NCI-H2081 (cell line): Measurements from ENCODE around the gene PXDC1.
"Not testable (repeated sequence)": the region's sequence is repeated elsewhere in the genome, so short reads cannot be mapped to it uniquely, and the experiment has no call there.

Source experiments
- DNase-seq, 2 experiments: peaks; one replicate each; lab custom pipeline; 2025; lab: John Stamatoyannopoulos, UW

Gene PXDC1

GRCh38 chr6:3731700-3732099 lies 19.8 kb downstream of the PXDC1 start:
- DNase-seq, result no peak

GRCh38 chr6:3729603-3730344 lies 21.7 kb downstream of the PXDC1 start:
- no peak for DNase-seq

- no peak for DNase-seq
Observed at GRCh38 chr6:3727593-3728108, 23.9 kb downstream of the PXDC1 start.

DNA sequence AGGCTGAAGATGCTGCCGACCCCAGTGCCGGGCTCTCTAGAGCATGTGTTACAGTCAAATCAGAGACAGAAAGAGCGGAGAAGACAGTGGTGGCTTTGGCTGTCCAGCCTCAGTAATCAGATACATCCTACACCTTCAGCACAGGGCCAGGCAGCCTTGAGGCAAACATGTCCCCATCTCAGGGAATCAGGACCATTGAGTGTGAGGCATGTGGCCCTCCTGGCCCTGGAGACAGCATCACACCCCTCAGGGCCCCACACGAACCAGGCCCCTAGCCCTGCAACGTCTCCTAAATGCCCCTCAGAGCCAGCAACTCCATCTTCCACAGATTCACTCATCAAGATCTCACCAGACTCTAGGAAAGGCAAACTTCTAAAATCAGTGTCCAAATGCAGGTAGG lies 24.5 kb downstream of the PXDC1 start:
- no peak for DNase-seq

GRCh38 chr6:3726421-3726820 lies 25.1 kb downstream of the PXDC1 start:
- no peak for DNase-seq

- no peak for DNase-seq
Observed at GRCh38 chr6:3725145-3726047, 26.1 kb downstream of the PXDC1 start.

DNA sequence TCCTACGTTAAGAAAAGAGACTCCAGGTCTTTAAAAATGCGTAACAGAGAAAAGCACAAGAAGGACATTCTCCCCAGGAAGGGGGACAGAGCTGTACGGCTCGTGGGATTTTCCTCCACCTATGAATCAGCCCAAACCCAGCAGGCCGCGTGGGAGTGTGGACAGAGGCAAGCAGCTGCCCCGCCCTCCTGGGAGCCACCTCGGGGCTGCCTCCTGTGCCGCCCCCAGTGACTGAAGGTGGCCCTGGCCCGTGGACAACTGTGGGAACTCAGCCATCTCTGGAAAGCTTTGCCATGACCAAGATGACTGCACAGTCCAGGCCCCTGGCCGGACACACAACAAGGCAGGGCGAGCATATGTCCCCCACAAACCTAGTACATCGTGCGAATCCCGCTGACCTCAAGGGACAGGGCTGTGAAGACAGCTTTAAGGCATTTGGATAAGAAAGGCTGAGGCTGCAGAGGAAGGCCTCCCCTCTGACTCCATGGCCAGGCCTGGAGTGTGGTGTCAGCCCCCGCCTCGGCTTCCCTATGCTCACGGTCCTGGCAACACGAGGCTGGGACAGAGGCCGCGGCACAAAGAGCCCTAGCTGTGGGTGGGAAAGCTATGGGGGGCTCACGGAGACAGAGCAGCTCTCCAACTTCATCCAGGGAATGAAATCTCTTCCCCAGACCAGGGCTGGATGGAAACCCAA lies 26.9 kb downstream of the PXDC1 start:
- DNase-seq, result no peak

- DNase-seq, result no peak
Observed at GRCh38 chr6:3723966-3724365, 27.5 kb downstream of the PXDC1 start.

DNA sequence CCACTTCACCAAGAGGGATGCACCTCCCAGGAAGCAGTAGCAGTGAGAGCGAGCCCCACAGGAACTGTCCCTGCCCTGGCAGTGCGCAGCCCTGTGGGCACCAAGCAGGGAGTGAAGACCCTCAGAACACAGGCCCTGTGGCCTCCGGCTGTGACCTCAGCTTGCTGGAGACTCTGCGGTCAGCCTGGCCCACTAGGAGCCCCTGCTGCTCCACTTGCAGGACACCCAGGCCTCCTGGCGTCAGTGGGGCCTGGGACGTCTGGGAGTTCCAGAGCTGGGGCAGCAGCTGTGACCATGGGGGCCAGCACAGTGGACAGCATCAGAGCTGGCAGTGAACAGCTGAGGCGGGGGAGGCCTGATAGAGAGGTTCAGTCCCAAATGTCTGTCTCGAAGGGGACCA lies 28.3 kb downstream of the PXDC1 start:
- DNase-seq, result no peak

DNA sequence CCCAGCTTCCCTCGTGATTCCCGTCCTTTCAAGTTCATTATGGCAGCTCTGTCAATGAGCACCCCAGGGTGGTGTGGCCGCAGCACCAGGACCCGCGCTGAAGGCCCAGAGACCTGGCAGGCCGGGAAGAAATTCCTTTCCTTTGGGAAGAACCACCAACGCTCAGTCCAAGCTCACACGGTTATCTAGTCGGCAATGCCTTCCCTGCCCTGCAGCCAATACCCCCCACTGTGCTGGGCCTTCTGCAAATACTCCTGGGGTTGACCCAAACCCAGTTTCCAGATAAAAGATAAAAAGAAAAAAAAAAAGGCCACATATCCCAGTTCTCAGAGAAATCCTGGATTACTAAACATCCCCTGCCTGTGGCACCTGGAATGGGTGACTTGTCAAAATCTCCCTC lies 28.7 kb downstream of the PXDC1 start:
- no peak for DNase-seq

DNA sequence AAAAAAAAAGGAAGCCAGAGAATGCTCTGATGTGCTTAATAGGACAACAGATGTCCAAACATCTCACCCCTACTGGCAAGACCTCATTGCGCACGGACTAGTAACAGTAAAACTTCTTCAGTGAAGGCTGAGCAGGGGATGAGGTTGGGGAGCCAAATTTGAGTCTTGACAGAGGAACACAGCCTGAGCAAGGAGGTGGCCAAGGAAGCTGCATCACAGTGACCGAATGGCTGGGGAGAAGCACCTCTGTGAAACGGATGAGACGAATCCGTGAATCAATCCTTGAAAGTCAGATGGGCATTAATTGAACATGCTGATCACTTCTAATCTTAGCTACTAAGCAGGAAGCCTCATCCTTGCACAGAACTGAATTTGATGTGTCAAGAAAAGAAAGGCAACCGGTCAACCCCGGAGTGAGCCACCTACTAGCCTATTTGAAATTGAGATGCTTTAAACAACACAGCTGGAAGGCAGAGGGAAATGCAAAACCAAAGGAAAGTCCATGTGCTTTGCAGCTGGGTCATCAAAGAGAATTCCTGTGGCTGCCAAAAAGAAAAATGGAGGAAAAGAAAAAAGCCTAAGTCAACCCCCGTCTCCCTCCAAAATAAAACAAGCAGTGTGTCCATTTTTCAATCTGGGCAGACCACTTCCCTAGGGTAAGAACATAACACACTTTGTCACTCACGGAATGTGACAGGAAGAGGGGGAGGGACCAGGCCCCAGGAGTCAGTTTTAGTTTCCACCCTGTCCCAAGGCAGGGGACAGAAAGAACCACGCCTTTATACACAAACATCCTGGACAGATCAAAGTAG lies 29.5 kb downstream of the PXDC1 start:
- DNase-seq, result no peak

DNA sequence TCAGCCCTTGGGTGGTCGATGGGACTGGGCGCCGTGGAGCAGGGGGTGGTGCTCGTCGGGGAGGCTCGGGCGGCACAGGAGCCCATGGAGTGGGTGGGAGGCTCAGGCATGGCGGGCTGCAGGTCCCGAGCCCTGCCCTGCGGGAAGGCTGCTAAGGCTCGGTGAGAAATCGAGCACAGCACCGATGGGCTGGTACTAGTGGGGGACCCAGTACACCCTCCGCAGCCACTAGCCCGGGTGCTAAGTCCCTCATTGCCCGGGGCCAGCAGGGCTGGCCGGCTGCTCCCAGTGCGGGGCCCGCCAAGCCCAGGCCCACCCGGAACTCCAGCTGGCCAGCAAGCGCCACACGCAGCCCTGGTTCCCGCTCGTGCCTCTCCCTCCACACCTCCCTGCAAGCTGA lies 30.7 kb downstream of the PXDC1 start:
- not testable (repeated sequence) for DNase-seq

GRCh38 chr6:3719462-3720308 lies 31.8 kb downstream of the PXDC1 start:
- DNase-seq, result no peak

DNA sequence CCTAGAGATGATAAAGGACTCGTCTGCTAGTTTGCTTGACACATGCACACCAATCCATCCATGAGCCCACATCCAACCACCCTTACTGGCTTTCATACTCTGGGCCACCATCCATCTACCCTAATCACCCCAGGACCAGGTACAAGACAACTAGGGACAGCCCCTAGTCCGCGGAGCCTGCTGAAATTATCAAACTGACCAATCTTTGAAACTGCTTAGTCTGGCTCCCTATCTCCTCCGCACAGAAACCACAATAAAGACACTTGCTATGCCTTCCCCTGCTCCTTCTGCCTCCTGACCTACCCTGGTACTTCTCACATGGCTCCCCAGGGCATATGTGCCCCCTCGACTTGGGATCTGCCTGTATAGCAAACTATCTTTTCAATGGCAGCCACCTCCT lies 33.1 kb downstream of the PXDC1 start:
- DNase-seq, result no peak

DNA sequence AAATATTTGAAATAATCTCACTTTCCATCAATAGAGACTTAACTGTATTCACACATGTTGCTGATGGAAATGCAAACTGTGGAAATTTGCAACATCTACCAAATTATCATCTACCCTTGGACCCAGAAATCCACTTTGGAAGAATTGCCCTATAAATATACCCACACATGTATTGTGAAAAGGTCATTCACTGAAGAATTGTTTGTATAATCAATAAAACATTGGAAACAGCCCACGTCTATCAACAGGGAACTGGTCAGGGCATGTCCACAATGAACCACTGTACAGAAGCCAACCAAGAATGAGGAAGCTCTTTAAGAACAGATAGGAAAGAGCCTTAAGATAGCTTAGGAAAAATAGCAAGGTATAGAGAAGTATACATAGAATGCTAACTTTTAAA lies 36.2 kb downstream of the PXDC1 start:
- no peak for DNase-seq

DNA sequence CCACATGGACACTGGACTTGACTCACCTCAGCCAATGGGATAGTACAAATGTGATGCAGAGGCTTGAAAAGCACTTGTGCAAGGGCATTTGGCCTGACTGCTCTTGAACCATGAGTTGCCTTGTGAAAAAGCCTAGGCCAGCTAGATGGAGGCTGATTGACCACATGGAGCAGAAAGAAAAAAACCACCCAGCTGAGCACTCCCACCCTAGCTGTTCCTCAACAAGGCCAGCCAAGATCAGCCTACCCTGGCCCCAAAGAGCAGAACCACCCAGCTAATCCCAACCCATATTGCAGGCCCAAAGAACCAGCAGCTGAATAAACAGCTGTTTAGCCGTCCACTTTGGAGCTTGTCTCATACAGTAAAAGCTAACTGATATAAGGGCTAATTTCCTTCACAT lies 36.7 kb downstream of the PXDC1 start:
- DNase-seq, result no peak

DNA sequence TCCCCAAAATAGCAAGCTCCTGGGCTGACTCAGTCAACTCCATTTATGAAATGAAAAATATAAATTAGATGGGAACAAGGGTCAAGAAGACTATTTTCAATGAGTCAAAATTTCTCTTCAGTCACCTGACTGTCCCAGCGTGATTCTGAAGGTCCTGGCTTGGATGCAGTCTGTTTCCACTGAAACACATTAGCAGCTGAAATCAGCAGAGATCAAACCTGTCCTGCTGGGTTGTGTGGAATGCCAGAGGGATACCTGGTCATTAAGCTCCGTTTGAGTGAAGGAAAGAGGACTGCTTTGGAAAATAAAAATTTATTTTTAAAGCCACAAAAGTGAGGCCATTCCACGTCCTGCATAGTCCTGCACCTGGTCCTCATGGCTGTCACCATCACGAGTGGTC lies 37.4 kb downstream of the PXDC1 start:
- DNase-seq, result no peak

DNA sequence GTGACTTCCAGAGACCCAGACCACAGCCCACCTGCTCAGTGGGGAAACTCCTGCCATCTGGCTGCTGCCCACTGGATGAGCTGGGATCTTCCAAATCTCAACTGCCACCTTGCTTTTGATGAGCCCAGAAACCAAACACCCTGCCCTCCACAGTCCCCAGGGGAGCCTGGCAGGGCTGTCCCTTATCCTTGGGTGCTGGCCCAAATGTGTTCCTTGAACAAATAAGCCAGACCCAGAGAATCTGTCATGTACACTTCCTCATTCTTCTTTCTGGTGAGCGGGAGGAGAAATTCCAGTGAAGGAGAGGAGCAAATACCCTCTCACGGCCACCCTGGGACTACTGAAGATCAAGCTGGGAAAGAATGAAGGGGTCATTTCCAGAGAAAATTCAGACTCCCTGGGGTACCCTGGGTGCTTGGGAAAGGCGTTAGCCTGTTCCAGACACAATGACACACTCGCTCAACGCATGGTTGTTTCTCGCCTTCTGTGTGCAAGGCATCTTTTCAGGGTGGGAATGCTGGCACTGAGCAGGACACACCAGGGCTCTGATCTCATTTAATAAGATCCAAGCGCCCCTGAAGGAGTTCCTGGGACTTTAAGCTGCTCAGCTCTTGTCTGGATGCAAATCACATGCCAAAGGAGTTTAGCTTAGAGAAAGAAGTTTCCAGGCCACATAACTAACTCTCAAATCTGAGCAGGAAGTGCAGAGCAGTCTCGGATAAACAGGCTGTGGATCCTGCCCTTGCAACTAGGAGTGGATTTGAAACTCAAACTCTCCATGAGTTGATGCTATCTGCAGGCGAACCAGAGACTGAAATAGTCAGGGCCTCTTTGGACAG lies 38.5 kb downstream of the PXDC1 start:
- DNase-seq, result no peak

DNA sequence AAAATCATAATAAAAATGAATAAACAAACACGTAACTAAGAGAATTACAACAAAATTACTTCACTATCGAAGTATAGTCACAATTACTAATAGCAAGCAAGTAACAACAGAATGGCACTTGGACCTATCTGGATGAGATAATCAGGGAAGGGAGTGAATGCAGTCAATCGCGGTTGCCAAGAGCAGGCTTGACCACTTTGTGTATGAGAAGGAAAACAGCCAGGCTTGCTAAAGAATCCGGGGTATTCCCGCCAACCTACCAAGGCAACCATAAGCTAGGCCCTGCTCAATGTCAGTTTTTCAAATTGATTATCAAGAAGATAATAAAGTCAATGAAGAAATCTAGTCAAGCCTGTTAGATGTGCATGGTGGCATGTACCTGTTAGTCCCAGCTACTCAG lies 39.7 kb downstream of the PXDC1 start:
- no peak for DNase-seq

DNA sequence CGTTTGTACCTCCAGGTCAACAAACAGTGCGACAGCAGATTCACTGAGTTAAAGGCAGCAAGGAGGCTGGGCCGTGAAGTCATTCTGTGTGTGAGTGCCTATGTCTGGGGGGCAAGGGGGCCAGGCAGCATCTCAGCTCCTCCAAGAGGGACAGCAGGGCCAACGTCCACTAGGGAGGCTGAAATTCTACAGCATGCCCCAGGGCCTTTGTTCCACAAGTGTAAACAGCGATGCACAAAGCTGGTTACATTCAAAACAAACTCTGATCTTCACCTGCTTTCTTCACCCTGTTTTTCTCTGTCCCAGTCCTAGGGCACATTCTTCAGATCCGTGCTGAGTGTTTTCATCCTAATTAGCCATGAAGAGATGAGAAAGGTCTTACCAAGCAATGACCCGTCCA lies 41.1 kb downstream of the PXDC1 start:
- no peak for DNase-seq
